Naive thymus-derived CD4-positive, alpha-beta T cell (primary cell): ENCODE results near the gene BIRC7. TPM values are rescaled to one million over a fixed set of nuclear protein-coding genes. Genes with fewer than 3 reads are reported as not detected.

Experiments used
- ATAC-seq: fragments of 150-1000 bp; cut with Tn5 transposase; 2 replicates; pipeline ENCODE4 v1.10.0; 2021; ENCODE audit warnings: mild to moderate bottlenecking, moderate library complexity
- CTCF ChIA-PET: fragments of 350-600 bp; sonication (Branson Sonifier 250); formaldehyde crosslinking; loops from one replicate; lab custom pipeline; 2021; ENCODE audit warnings: antibody characterized with exemption; lab: Charles Lee
- POLR2A ChIA-PET: fragments of 350-600 bp; sonication (Branson Sonifier 250); formaldehyde crosslinking; loops from one replicate; lab custom pipeline; 2021; ENCODE audit warnings: antibody characterized with exemption, inconsistent platforms; lab: Charles Lee
- DNase-seq, 9 donors: peaks; one replicate each; pipeline versions ENCODE4 v3.0.0 to v3.0.0-alpha.2; 2020 to 2022; ENCODE audit warnings: mixed read lengths in 1 of 9
- H3K27ac ChIP-seq: one replicate; pipeline ENCODE4 v1.7.0; 2013; ENCODE audit warnings: mild to moderate bottlenecking, low read depth, low read length, moderate library complexity
- H3K27me3 ChIP-seq, 2 donors: one replicate each; pipeline ENCODE4 v1.7.0; 2013; ENCODE audit warnings: low read length in 2 of 2, mild to moderate bottlenecking in 2 of 2, moderate library complexity in 2 of 2; ENCODE audit not compliant: control insufficient read depth in 2 of 2, insufficient read depth in 2 of 2
- H3K36me3 ChIP-seq, 3 experiments: 1 replicate in 2 of 3; 2 replicates in 1 of 3; pipeline ENCODE4 v1.7.0; 2013; ENCODE audit warnings: low read length in 3 of 3, mild to moderate bottlenecking in 3 of 3, moderate library complexity in 1 of 3; ENCODE audit not compliant: insufficient read depth in 3 of 3, control insufficient read depth in 2 of 3
- H3K4me1 ChIP-seq, 2 donors: one replicate each; pipeline ENCODE4 v1.7.0; 2013; ENCODE audit warnings: low read length in 2 of 2, mild to moderate bottlenecking in 2 of 2, moderate library complexity in 1 of 2; ENCODE audit not compliant: control insufficient read depth in 2 of 2, insufficient read depth in 2 of 2
- H3K4me3 ChIP-seq: 2 replicates; pipeline ENCODE4 v1.7.0; 2013; ENCODE audit warnings: mild to moderate bottlenecking, low read length
- H3K9me3 ChIP-seq, 3 experiments: 1 replicate in 2 of 3; 2 replicates in 1 of 3; pipeline ENCODE4 v1.7.0; 2013; ENCODE audit warnings: low read length in 3 of 3; ENCODE audit not compliant: control insufficient read depth in 2 of 3
- H3K27ac Mint-ChIP-seq, 9 donors: one replicate each; pipeline ENCODE4 v1.8.0; 2020 to 2022; ENCODE audit warnings: mixed read lengths in 9 of 9, mild to moderate bottlenecking in 8 of 9, moderate library complexity in 5 of 9, inconsistent platforms in 2 of 9
- H3K27me3 Mint-ChIP-seq, 5 donors: one replicate each; pipeline ENCODE4 v1.8.0; 2021 to 2022; ENCODE audit warnings: mixed read lengths in 5 of 5, mild to moderate bottlenecking in 1 of 5
- H3K36me3 Mint-ChIP-seq, 5 donors: one replicate each; pipeline ENCODE4 v1.8.0; 2020 to 2022; ENCODE audit warnings: mixed read lengths in 5 of 5, mild to moderate bottlenecking in 3 of 5, inconsistent platforms in 1 of 5
- H3K4me1 Mint-ChIP-seq, 7 donors: one replicate each; pipeline ENCODE4 v1.8.0; 2020 to 2022; ENCODE audit warnings: mixed read lengths in 7 of 7, mild to moderate bottlenecking in 3 of 7, inconsistent platforms in 1 of 7
- H3K4me3 Mint-ChIP-seq, 10 donors: one replicate each; pipeline ENCODE4 v1.8.0; 2020 to 2022; ENCODE audit warnings: mild to moderate bottlenecking in 10 of 10, mixed read lengths in 10 of 10, moderate library complexity in 6 of 10, inconsistent platforms in 2 of 10
- H3K9me3 Mint-ChIP-seq, 11 donors: one replicate each; pipeline ENCODE4 v1.8.0; 2020 to 2022; ENCODE audit warnings: mixed read lengths in 11 of 11, mild to moderate bottlenecking in 4 of 11, inconsistent platforms in 1 of 11, moderate library complexity in 1 of 11
- intact Hi-C, 2 donors: fragments of 100-400 bp; cut with micrococcal nuclease; formaldehyde crosslinking; loops; one replicate each; pipeline ENCODE4 v1.15.1; 2023
- polyA plus RNA-seq, 2 donors: library from polyadenylated mRNA; unstranded; fragments of 300-500 nt; fragmentation: Illumina TruSeq; gene quantifications; one replicate each; pipeline ENCODE4 v1.2.3, GENCODE V29; 2021
- total RNA-seq, 6 experiments: library from RNA in 5 of 6; stranded (reverse) in 5 of 6; gene quantifications; 1 replicate in 5 of 6; 2 replicates in 1 of 6; pipeline ENCODE4 v1.2.3 and lab custom pipeline; 2021 to 2026

BIRC7 gene
- total and polyA plus RNA-seq, 7 experiments from 2014 or later, result not detected

DNA sequence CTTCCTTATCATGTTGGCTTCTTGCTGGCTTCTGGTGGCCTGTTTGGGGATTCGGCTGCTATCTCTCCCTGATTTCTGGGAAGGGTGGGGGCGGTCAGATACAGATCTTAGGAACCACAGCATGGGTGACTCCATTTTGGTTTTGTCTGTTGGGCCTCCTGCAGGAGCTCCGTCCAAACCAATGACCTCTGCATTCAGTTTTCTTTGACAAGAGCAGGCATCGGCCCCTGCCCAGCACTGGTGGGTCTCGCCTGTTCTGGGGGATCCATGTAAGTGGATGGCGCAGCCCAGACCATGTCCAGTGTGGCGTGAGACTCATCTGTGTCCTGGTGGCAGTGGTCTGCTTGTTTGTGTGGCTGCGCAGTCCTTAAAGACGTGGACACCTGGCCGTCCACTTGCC is 28.3 kb downstream of the BIRC7 start:
- Histone ChIP-seq H3K27me3 (peaks cover 0 to 3% of the 10 kb centered on the region in 2 donors), H3K9me3 (no peaks in the 10 kb centered on the region), H3K27ac (no peak overlapping the region), H3K4me3 (no peak overlapping the region), H3K4me1 (no peaks in the 10 kb centered on the region), H3K36me3 (no peaks in the 10 kb centered on the region)
- H3K4me3 Mint-ChIP-seq, result no peak overlapping the region
- intact Hi-C loops, result no loop called here
- ATAC-seq (no peak), DNase-seq (no peak)
- H3K36me3 Mint-ChIP-seq, result no peaks in the 10 kb centered on the region
- no peak overlapping the region for H3K27ac Mint-ChIP-seq
- H3K27me3 Mint-ChIP-seq, result peaks cover 0 to 33% (median 11%) of the 10 kb centered on the region in 5 donors
- H3K9me3 Mint-ChIP-seq, result no peaks in the 10 kb centered on the region
- H3K4me1 Mint-ChIP-seq, result peaks cover 0 to 15% (median 4%) of the 10 kb centered on the region in 7 donors
- CTCF ChIA-PET, result no interaction called here
- POLR2A ChIA-PET, result no interaction called here

DNA sequence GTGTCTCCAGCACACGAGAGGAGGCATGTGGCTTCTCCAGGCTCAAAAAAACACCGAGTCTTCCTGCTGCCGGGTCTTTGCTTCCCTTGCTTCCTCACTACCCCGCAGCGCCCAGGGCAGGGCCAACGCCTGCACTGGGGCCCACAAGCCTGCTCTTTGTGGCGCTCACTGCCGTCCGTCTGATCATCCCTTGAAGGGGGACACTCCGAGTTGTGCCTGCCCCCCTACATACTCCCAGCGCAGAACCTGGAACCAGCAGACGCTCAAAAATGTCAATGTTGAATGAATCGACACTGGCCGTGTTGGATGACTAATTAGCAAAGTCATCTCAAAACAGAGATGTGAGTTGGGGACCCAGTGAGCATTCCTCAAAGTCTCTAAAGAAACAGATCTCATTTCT is 28.8 kb downstream of the BIRC7 start:
- Histone ChIP-seq H3K27ac (no peak overlapping the region), H3K36me3 (no peaks in the 10 kb centered on the region), H3K9me3 (no peaks in the 10 kb centered on the region), H3K4me1 (no peaks in the 10 kb centered on the region), H3K27me3 (peaks cover 0 to 3% of the 10 kb centered on the region in 2 donors), H3K4me3 (no peak overlapping the region)
- Mint-ChIP-seq H3K4me1 (peaks cover 0 to 15% (median 4%) of the 10 kb centered on the region in 7 donors), H3K9me3 (no peaks in the 10 kb centered on the region), H3K27ac (no peak overlapping the region), H3K27me3 (peaks cover 0 to 29% (median 9%) of the 10 kb centered on the region in 5 donors), H3K36me3 (no peaks in the 10 kb centered on the region), H3K4me3 (no peak overlapping the region)
- DNase-seq (no peak), ATAC-seq (no peak)
- ChIA-PET CTCF (no interaction called here), POLR2A (no interaction called here)
- intact Hi-C loops, result no loop called here

- H3K4me3 ChIP-seq, result no peak overlapping the region
- H3K4me1 Mint-ChIP-seq, result peaks cover 0 to 18% (median 4%) of the 10 kb centered on the region in 7 donors
- CTCF ChIA-PET, result no interaction called here
- no peak overlapping the region for H3K27ac Mint-ChIP-seq
- H3K36me3 ChIP-seq, result no peaks in the 10 kb centered on the region
- no peaks in the 10 kb centered on the region for H3K9me3 ChIP-seq
- H3K36me3 Mint-ChIP-seq, result no peaks in the 10 kb centered on the region
- H3K4me3 Mint-ChIP-seq, result no peak overlapping the region
- POLR2A ChIA-PET, result interaction anchor here (1.0 kb wide), 1 partner anchor 51 kb away, joined by 3 read pairs; no protein-coding TSS in a partner anchor
- ATAC-seq (no peak), DNase-seq (no peak)
- H3K9me3 Mint-ChIP-seq, result no peaks in the 10 kb centered on the region
- H3K27me3 ChIP-seq, result peaks cover 0 to 3% of the 10 kb centered on the region in 2 donors
- intact Hi-C loops, result no loop called here
- no peak overlapping the region for H3K27ac ChIP-seq
- H3K4me1 ChIP-seq, result no peaks in the 10 kb centered on the region
- H3K27me3 Mint-ChIP-seq, result peaks cover 0 to 29% (median 9%) of the 10 kb centered on the region in 5 donors
These were observed 30.3 kb downstream of the BIRC7 start for GRCh38 chr20:63265891-63266515.

DNA sequence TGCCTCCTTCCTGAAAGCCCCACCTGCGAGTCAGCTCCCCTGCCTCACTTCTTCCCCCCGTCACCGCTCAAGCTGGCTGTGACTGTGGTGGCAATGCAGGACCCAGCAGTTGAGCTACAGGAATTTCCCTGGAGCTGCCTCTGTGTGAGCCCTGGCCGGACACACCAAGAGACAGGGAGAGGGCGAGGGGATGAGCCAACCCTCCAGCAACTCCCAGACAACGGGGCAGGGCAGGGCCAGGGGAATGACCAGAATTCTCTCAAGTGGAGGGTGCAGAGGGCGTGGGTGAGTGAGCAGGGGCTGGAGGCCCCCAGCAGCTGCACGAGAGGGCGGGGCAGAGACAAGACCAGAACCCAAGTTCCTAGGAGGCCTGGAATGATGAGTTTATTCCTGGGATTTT is 32.0 kb downstream of the BIRC7 start:
- Histone ChIP-seq H3K36me3 (no peaks in the 10 kb centered on the region), H3K4me3 (no peak overlapping the region), H3K27me3 (peaks cover 0 to 3% of the 10 kb centered on the region in 2 donors), H3K9me3 (no peaks in the 10 kb centered on the region), H3K27ac (no peak overlapping the region), H3K4me1 (peaks cover 0 to 6% of the 10 kb centered on the region in 2 donors)
- intact Hi-C loops, result no loop called here
- DNase-seq (no peak), ATAC-seq (no peak)
- H3K36me3 Mint-ChIP-seq, result no peaks in the 10 kb centered on the region
- peaks cover 0 to 22% (median 9%) of the 10 kb centered on the region in 5 donors for H3K27me3 Mint-ChIP-seq
- no peaks in the 10 kb centered on the region for H3K9me3 Mint-ChIP-seq
- no peak overlapping the region for H3K4me3 Mint-ChIP-seq
- ChIA-PET POLR2A (no interaction called here), CTCF (no interaction called here)
- no peak overlapping the region for H3K27ac Mint-ChIP-seq
- peaks cover 7 to 15% (median 7%) of the 10 kb centered on the region in 7 donors for H3K4me1 Mint-ChIP-seq

DNA sequence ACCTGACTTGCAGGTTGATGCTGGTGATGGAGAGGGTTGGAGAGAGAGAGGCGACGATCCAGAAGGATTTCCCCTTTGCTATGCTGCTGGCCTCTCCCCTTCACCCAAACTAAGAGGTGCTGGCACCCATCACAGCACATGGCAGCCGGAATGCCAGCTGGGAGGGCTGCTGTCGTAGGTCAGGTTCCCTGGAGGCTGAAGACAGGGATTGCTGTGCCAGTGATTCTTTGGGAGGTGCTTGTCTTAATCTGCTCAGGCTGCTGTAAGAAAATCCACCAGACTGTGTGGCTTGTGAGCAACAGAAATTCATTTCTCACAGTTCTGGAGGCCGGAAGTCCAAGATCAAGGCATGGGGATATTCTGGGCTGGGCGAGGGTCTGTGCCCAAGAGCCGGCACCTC is 32.6 kb downstream of the BIRC7 start:
- Histone ChIP-seq H3K27ac (no peak overlapping the region), H3K36me3 (no peaks in the 10 kb centered on the region), H3K27me3 (peaks cover 0 to 3% of the 10 kb centered on the region in 2 donors), H3K4me1 (peaks cover 2 to 7% of the 10 kb centered on the region in 2 donors), H3K4me3 (no peak overlapping the region), H3K9me3 (no peaks in the 10 kb centered on the region)
- Mint-ChIP-seq H3K27me3 (peaks cover 0 to 18% (median 9%) of the 10 kb centered on the region in 5 donors), H3K36me3 (no peaks in the 10 kb centered on the region), H3K4me1 (peaks cover 7 to 13% (median 8%) of the 10 kb centered on the region in 7 donors), H3K9me3 (no peaks in the 10 kb centered on the region), H3K27ac (no peak overlapping the region), H3K4me3 (no peak overlapping the region)
- intact Hi-C loops, result no loop called here
- DNase-seq (no peak), ATAC-seq (no peak)
- ChIA-PET POLR2A (interaction anchor here (0.7 kb wide), 1 partner anchor 21 kb away, joined by 3 read pairs; no protein-coding TSS in a partner anchor), CTCF (no interaction called here)

DNA sequence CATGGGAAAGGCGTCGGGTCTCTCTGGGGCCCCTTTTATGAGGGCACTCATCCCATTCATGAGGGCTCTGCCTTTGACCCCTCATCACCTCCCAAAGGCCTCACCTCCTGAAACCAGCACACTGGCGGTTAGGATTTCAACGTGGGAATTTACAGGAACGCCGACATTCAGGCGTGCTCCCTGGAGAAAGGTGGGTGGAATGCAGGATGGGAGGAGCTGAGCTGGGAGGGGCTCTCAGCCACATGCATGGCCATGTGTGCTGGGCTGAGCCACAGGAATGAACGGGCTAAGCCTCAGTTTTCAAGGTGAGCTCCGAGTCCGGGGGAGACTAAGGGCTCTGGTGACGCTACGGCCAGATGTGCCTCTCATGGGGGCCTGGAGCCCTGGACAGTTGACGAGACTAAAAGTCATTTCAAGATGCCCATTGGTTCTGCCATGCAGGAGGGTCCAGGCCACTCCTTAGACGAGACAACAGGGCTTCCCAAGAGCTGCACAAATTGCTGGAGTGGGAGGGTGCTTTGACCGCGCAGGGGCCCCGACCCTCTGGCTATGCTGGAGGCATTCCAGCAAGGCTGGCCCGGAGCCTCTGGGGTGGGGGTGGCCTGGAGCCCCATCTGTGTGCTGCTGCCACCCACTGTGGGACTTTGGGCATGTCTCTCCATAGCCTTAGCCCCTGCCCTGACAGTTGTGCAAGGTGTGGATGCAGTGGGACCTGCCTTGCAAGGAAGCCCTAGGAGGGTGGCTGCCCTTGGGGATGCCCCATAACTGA is 33.1 kb downstream of the BIRC7 start:
- Mint-ChIP-seq H3K9me3 (no peaks in the 10 kb centered on the region), H3K27ac (no peak overlapping the region), H3K4me1 (peaks cover 11 to 19% (median 14%) of the 10 kb centered on the region in 7 donors), H3K27me3 (peaks cover 0 to 17% (median 9%) of the 10 kb centered on the region in 5 donors), H3K36me3 (no peaks in the 10 kb centered on the region), H3K4me3 (no peak overlapping the region)
- intact Hi-C loops, result no loop called here
- Histone ChIP-seq H3K9me3 (no peaks in the 10 kb centered on the region), H3K4me1 (peaks cover 8 to 13% of the 10 kb centered on the region in 2 donors), H3K36me3 (no peaks in the 10 kb centered on the region), H3K27ac (no peak overlapping the region), H3K4me3 (no peak overlapping the region), H3K27me3 (peaks cover 0 to 3% of the 10 kb centered on the region in 2 donors)
- CTCF ChIA-PET, result interaction anchor here (0.5 kb wide), 1 partner anchor 769 kb away, joined by 5 read pairs; no protein-coding TSS in a partner anchor
- no peak for ATAC-seq
- POLR2A ChIA-PET, result interaction anchor here (0.7 kb wide), 1 partner anchor 21 kb away, joined by 3 read pairs; no protein-coding TSS in a partner anchor
- no peak for DNase-seq
